ENCODE data around the gene HFE. TPM values are rescaled to one million over a fixed set of nuclear protein-coding genes. Genes with fewer than 3 reads are reported as not detected.
"Not testable (repeated sequence)": the region's sequence is repeated elsewhere in the genome, so short reads cannot be mapped to it uniquely, and the experiment has no call there.

The HFE gene
- total RNA-seq, 1 donor from 2014 or later = 1.2 TPM

DNA sequence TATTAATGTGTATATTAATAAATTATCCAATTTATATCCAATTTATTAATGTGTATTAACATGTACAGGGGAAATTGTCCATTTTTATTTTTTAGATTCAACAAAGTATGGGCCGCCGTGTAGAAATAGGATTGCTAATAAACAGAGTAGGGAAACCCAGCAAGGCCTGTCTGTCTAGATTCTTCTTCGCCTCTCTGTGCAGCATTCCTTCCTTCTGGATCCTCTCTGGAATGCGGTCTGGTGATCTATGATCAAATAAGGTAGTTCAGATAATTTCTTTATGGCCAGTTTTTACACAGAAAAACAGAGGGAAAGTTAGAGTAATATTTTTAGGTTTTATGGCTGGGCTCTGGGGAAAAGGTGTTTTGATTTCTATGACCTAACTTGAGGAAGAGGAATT lies 19.9 kb upstream of the HFE start:
- Mint-ChIP-seq H3K9me3 (ENCODE audit: unreplicated experiment) (no peaks in the 10 kb centered on the region), H3K27me3 (ENCODE audit: unreplicated experiment) (no peaks in the 10 kb centered on the region), H3K4me3 (ENCODE audit: unreplicated experiment) (no peak overlapping the region), H3K27ac (ENCODE audit: unreplicated experiment) (no peak overlapping the region), H3K4me1 (ENCODE audit: unreplicated experiment) (peaks cover 3% of the 10 kb centered on the region), H3K36me3 (ENCODE audit: low read depth, unreplicated experiment) (no peaks in the 10 kb centered on the region)
- TF ChIP-seq, protein P1, sequence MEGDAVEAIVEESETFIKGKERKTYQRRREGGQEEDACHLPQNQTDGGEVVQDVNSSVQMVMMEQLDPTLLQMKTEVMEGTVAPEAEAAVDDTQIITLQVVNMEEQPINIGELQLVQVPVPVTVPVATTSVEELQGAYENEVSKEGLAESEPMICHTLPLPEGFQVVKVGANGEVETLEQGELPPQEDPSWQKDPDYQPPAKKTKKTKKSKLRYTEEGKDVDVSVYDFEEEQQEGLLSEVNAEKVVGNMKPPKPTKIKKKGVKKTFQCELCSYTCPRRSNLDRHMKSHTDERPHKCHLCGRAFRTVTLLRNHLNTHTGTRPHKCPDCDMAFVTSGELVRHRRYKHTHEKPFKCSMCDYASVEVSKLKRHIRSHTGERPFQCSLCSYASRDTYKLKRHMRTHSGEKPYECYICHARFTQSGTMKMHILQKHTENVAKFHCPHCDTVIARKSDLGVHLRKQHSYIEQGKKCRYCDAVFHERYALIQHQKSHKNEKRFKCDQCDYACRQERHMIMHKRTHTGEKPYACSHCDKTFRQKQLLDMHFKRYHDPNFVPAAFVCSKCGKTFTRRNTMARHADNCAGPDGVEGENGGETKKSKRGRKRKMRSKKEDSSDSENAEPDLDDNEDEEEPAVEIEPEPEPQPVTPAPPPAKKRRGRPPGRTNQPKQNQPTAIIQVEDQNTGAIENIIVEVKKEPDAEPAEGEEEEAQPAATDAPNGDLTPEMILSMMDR (IDR thresholded peaks at IDR 0.05; ENCODE audit: unreplicated experiment) = no peak
- no peak for DNase-seq (ENCODE audit: low spot score)

DNA sequence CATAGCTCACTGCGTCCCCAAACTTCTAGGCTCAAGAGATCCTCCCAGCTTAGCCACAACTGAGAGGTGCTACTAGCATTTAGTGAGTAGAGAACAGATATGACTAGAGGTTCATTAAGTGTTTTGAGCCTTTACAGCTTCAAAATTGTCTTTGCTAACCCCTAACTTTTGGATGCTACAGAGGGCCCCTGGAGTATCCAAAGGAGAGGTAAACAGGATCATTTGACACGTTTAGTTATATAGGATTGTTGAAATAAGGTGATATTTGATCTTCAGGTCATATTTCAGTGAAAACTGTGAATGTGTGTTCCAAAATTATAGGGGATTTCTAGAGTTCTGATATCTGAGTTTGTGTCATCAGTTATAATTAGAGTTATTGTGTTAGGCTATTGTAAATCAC lies 19.2 kb upstream of the HFE start:
- H3K27me3 Mint-ChIP-seq (ENCODE audit: unreplicated experiment) = no peaks in the 10 kb centered on the region
- H3K9me3 Mint-ChIP-seq (ENCODE audit: unreplicated experiment) = no peaks in the 10 kb centered on the region
- H3K36me3 Mint-ChIP-seq (ENCODE audit: low read depth, unreplicated experiment) = no peaks in the 10 kb centered on the region
- H3K4me1 Mint-ChIP-seq (ENCODE audit: unreplicated experiment) = peaks cover 3% of the 10 kb centered on the region
- H3K27ac Mint-ChIP-seq (ENCODE audit: unreplicated experiment) = no peak overlapping the region
- TF ChIP-seq, protein P1 (IDR thresholded peaks at IDR 0.05; ENCODE audit: unreplicated experiment) = no peak
- no peak for DNase-seq (ENCODE audit: low spot score)
- H3K4me3 Mint-ChIP-seq (ENCODE audit: unreplicated experiment) = no peak overlapping the region

DNA sequence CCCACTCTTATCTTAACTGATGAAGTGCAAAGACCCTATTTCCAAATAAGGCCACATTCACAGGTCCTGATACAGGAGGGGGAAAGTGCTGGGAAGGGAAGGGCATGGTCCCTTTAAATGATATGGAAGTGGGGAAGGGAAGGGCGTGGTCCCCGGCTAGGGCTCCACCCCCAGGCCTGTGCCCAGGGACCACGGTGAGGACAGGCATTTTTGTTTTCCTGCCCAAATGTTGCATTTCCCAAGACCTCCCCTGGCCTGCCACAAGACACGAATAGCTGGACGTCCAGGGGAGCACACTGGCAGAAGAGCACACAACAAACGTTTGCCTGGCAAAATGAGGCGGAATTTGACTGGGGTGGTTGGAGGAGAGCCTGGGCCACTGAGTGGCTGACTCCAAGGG lies 16.1 kb upstream of the HFE start:
- Mint-ChIP-seq H3K9me3 (ENCODE audit: unreplicated experiment) (no peaks in the 10 kb centered on the region), H3K27ac (ENCODE audit: unreplicated experiment) (no peak overlapping the region), H3K4me1 (ENCODE audit: unreplicated experiment) (peaks cover 7% of the 10 kb centered on the region), H3K36me3 (ENCODE audit: low read depth, unreplicated experiment) (peaks cover 3% of the 10 kb centered on the region), H3K27me3 (ENCODE audit: unreplicated experiment) (no peaks in the 10 kb centered on the region), H3K4me3 (ENCODE audit: unreplicated experiment) (no peak overlapping the region)
- TF ChIP-seq, protein P1 (IDR thresholded peaks at IDR 0.05; ENCODE audit: unreplicated experiment) = no peak
- no peak for DNase-seq (ENCODE audit: low spot score)

DNA sequence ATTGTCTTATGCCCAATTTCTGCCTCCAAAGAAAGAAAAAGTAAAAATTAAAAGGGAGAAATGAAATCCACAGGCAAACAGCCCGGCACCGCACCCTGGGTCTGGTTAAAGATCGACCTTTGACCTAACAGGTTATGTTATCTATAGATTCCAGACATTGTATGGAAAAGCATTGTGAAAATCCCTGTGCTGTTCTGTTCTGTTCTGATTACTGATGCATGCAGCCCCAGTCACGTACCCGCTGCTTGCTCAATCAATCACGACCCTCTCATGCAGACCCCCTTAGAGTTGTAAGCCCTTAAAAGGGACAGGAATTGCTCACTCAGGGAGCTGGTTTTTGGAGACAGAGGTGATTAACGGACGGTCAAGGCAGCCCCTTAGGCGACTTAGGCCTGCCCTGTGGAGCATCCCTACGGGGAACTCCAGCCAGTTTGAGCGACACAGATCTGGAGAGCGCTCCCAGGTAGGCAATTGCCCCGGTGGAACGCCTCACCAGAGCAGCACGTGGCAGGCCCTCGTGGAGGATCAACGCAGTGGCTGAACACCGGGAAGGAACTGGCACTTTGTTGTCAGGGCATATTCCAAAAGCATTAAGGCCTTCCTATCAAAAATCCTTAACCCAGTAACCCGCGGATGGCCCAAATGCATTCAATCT lies 12.0 kb upstream of the HFE start:
- Mint-ChIP-seq H3K4me3 (ENCODE audit: unreplicated experiment) (no peak overlapping the region), H3K9me3 (ENCODE audit: unreplicated experiment) (no peaks in the 10 kb centered on the region), H3K27ac (ENCODE audit: unreplicated experiment) (no peak overlapping the region), H3K36me3 (ENCODE audit: low read depth, unreplicated experiment) (peaks cover 3% of the 10 kb centered on the region), H3K4me1 (ENCODE audit: unreplicated experiment) (peaks cover 4% of the 10 kb centered on the region), H3K27me3 (ENCODE audit: unreplicated experiment) (no peaks in the 10 kb centered on the region)
- no peak for DNase-seq (ENCODE audit: low spot score)
- TF ChIP-seq, protein P1 (IDR thresholded peaks at IDR 0.05; ENCODE audit: unreplicated experiment) = no peak

DNA sequence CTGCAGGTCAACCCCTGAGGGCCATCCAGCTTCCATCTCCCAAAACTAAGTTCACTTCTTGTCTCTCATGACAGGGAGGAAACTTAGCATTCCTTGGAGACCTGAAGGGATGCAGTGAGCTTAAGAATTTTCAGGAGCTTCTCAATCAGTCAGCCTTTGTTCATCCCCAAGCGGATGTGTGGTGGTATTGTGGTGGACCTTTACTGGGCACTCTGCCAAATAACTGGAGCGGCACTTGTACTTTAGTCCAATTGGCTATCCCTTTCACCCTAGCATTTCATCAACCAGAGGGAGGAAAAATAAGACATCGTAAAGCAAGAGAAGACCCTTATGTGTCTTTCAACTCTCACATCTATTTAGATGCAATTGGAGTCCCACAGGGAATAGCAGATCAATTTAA lies 9.2 kb upstream of the HFE start:
- H3K9me3 Mint-ChIP-seq (ENCODE audit: unreplicated experiment); H3K27ac Mint-ChIP-seq (ENCODE audit: unreplicated experiment); H3K4me1 Mint-ChIP-seq (ENCODE audit: unreplicated experiment); H3K4me3 Mint-ChIP-seq (ENCODE audit: unreplicated experiment); DNase-seq (ENCODE audit: low spot score); H3K27me3 Mint-ChIP-seq (ENCODE audit: unreplicated experiment); H3K36me3 Mint-ChIP-seq (ENCODE audit: low read depth, unreplicated experiment): not testable (repeated sequence)

DNA sequence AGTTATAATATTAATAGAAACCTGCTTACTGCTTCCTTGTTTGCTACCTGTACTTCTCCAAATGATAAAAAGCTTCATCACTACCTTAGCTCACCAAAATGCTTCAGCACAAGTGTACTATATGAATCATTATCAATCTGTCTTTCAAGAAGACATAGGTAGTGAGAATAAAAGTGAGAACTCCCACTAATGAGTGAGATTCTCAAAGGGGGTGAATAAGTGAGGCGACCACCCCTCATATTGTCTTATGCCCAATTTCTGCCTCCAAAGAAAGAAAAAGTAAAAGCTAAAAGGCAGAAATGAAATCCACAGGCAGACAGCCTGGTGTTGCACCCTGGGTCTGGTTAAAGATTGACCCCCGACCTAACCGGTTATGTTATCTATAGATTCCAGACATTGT lies 6.1 kb upstream of the HFE start:
- not testable (repeated sequence) for DNase-seq (ENCODE audit: low spot score); H3K36me3 Mint-ChIP-seq (ENCODE audit: low read depth, unreplicated experiment); H3K4me1 Mint-ChIP-seq (ENCODE audit: unreplicated experiment); H3K27me3 Mint-ChIP-seq (ENCODE audit: unreplicated experiment); H3K27ac Mint-ChIP-seq (ENCODE audit: unreplicated experiment); H3K9me3 Mint-ChIP-seq (ENCODE audit: unreplicated experiment); H3K4me3 Mint-ChIP-seq (ENCODE audit: unreplicated experiment)
